Activated CD4-positive, alpha-beta T cell treated with anti-CD3 and anti-CD28 coated beads, Interleukin-2, Interleukin-4, amounts not matched to agents 100 ng/mL and 50 ng/mL, durations not matched to agents 16 hours and 8 hours (primary cell): Measurements from ENCODE around the gene TMA7B.
A peak's percentile ranks its signal among the peaks of the same experiment; 100 is the strongest.

Experiments
- DNase-seq: peaks from one replicate; pipeline ENCODE4 v3.0.0-alpha.2; 2020; ENCODE audit warnings: low spot score

The TMA7B gene

DNA sequence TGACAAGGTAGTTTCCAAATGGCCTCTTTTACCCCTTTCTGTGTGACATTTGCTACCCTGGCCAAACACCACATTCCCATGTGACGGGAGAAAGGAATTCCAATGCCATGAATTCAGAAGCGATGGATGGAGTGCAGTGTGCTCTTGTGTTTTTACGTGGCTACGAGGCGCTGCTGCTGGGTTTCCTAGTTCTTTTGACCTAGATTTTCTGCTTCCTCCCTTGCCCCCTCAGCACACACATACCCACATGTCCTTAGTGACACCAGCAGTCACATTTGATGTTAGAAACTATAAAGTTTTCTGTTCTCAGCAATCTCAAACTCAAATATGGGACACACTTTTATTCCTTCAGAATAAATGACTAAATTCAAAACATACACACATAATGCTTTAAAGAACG, 7.8 kb upstream of the TMA7B start:
- DNase-seq = no peak

DNA sequence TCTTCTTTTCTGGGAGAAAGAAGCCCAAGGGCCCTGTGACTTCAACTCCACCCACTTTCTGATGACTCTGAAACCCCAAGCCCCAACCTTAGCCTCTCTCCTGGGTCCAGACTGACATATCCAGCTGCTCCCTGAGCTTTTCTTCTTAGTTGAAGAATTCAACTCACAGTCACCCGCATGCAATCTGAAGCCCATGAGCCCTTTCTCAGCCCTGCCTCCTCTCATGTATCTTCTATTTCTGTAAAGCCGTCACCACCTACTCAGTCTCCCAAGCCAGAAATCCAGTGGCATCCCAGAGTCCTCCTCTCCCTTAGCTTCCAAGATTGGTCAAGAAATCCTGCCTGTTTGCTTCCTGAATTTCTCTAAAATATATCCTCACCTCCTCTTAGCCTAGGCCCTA, 7.1 kb upstream of the TMA7B start:
- no peak for DNase-seq

DNA sequence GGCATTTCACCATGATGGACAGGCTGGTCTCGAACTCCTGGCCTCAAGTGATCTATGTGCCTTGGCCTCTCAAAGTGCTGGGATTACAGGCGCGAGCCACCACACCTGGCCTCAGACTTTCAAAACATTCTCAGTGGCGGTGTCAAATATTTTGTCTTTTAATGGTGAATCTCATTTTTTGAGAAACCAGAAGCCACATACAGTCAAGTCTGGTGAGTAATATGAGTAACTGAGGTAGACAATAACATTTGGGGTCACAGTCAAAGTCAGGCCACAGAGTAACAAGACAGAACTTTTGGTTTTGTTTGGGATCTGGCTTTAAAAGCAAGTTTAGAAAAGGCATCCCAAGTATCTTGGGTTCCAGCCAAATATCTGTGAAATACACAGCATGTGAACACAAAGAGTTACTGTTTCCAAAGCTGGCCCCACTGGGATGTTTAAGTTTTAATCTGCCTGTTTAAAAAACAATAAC, 5.6 kb upstream of the TMA7B start:
- DNase-seq = no peak

DNA sequence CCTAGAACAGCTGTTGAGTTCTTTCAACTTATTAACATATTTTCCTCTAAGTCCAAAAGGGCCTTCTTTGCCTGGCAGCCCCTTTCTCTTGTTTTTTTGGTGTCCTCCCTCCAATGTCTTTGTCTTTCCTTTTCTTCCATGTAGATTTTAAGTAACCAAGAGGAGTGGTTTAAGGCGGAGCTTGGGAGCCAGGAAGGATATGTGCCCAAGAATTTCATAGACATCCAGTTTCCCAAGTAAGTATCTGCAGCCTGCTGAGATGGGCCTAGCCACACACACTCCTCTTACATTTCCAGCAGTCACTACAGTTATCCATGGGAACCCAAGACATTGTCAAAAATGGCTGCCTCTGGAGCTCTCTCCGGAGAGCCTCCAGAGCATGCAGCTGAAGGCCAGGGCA, 4.5 kb upstream of the TMA7B start:
- DNase-seq = no peak

DNA sequence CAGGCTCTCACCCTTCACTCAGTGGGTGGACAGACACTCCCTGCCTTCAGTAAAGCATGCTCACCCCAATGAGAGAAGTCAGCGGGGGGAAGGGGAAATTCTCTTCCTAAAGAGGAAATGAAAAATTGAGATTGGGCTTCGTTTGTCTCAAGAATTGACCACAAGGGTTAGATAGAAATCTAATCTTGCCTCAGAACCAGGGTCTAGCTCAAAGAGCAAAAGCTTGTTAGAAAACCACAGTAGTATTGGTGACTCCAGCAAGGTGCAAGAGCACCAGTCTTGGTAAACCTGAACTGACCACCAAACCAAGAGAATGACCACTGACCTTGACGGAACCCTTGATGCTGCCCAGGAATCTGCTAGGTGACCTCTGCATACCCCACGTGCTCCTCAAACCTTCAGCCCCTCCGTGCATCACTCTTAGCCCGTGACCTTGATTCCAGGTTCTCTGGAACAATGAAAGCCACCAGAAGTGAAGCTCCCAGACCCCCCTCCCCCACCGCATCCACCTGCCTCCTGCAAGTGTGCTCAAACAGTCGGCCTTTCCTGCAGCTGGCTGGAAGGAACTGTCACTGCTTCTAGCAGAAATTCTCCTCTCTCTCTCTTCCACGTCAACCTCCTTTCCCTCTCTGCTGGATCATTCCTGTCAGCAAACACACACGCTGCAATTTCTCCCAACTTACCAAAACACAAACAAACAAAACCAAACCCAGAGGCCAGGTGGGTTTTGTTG, 3.1 kb upstream of the TMA7B start:
- DNase-seq = peak; percentile 22

DNA sequence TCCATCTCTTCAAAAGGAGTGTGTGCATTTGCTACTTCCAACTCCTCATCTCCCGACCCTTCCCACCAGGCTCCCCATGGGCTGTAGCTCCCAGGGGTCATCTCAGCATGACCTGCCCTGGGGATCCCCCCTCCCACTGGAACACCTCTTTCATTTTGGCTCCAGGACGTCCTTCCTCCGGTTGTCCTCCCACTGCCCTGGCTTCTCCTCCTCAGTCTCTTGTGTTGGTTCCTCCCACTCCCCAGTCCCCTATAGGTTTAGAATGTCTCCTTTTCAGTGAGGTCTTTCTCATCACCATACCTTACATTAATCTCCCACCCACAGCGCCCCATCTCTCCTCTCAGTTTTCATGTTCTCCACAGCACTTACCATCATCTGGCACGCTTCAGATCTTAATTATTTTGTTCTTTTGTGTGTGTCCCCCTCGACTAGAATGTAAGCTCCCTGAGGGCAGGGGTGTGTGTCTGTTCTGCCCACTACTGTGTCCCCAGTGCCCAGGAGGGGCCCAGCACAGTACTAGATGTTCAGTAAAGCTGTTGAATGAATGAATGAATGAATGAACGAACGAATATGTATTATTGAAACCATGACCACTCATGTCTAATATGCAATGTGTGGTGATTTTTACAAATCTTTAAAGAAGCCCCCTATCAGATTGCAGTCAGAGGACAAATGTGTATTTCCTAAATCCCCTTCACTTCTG, 2.0 kb upstream of the TMA7B start:
- no peak for DNase-seq

DNA sequence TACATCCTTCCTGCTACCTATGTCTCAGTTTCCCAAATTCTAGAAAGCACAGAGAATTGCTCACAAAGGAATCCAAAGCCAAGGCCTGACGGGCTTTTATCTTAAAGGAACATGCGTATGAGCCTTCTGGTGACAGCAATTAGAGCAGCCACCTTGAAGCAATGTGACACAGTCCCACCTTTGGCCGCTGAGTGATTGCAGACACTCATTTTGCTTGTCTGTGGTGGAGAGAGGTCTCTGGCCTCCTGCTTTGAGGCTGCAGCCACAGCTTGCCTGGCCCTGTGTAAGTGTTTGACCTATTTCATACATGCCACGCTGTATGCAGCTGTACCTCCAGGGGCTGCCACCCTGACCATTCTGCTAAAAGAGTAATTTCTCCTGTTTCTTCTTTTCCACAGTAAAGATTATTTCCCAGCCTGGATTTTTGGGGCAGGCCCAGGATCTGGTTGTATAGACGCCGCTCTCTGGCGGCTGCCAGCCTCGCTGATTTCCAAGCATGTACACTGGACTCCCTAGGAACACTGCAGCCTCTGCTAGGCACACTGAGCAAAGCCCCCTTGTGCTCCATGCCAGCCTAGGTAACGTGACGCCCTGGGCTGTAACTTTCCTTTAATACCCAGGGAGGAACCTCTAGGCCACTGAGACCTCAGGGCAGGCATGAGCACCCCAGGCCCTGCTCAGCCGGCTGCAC, 1.1 kb upstream of the TMA7B start:
- DNase-seq = no peak

DNA sequence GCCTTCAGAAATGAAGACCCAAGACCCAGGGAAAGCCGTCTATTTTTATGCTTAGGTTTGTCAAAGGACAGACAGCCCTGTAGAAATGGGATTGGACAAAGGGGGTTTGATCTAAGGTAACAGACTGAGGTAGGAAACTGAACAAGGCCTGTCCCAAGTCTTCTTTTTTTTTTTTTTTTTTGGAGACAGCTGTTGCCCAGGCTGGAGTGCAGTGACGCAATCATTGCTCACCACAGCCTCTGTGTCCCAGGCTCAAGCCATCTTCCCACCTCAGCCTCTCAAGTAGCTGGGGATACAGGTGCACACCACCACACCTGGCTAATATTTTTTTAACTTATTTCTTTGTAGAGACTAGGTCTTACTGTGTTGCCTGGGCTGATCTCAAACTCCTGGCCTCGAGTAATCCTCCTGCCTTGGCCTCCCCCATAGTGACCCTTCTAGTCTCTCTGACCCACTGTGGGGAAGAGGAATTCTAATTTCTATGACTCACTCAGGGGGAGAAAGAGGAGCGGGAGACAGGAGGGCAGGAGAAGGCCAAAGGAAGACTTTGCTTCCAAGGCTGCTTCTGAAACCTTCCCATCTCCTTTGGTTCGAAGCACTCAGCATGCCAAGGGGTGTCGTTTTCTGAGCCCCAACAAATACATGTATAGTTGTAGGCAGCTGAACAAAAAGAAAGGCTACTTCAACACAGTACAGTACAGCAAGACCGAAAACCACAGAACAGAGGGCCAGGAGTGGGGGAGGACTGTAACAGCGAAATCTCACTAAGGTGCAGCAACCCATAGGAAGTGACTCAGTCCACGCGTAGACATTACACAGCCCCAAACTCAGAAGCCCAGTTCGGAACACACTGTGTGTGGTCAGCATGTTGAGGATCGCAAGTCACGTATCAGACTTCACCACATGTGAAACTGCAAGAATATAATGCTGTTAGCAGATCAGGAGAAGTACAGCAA, 872 bp downstream of the TMA7B start:
- peak; percentile 94 for DNase-seq

DNA sequence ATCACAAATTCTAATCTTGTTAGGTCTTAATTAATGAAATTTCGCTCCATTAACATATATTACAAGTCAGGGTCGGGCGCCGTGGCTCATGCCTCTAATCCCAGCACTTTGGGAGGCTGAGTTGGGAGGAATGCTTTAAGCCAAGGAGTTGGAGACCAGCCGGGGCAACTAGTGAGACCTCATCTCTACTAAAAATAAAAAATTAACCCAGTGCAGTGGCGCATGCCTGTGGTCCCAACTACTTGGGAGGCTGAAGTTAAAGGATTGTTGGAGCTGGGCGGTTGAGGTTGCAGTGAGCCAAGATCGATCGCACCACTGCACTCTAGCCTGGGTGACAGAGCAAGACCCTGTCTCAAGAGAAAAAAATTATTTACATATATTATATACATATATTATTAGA, 1.9 kb downstream of the TMA7B start:
- no peak for DNase-seq

DNA sequence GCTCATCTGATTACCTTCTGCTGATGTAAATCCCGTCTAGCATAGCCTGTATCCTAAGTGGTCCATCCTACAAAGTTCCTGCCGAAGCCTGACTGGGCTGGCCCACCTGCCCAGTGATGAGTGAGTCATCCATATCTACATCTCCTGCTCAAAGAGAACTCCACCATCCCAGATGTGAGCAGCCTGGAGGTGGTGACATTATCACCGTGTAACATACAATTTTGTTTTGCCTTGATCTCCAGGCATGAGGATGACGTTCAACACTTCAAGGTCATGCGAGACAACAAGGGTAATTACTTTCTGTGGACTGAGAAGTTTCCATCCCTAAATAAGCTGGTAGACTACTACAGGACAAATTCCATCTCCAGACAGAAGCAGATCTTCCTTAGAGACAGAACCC, 5.6 kb downstream of the TMA7B start:
- no peak for DNase-seq

DNA sequence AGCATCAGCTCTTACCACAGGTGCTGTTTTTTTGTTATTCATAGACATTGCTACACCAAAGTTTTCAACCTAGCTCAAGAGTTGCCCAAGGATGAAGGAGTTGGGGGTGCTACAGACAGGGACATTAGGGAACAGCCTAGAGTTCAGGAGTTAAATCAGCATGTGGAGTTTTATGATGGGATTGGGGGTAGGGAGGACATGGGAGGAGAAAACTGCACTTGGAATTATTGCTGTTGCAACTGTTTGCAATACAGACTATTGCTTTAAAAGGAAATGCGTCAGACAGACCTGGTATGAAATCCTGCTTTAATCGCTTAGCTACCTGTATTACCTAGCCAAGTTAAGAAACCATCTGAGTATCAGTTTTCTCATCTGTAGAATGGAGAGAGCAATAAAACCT, 6.3 kb downstream of the TMA7B start:
- no peak for DNase-seq

DNA sequence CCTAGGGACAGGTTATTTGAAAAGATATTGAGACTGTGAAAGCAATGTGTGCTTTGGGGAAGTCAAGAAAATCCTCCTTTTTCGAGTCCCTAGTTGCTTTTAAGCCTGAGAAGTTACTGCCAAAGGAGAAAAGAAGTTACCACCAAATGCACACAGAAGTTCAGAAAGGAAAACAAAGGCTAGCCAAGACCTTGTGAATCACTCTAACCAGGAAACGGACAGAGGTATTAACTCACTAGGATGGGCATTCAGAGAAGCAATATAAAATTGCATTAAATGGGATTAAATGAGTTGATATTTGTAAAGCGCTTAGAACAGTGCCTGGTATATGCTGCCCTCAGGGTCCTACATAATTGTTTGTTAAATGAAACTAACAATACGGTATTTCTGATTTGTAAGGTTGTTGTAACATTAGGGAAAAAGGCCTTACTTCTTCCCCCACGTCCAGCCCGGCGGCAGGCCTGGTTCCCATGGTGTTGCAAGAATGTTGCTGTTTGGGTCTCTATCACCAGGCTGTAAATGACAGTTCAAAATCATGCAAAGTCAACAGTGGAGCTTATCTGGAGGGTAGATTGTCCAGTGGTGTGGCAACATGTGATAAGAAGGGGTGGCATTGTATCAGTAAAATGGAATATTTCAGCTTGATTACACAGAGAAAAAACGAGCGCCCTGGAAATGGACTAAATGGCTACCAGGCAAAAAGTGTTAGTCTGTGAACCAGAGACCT, 7.1 kb downstream of the TMA7B start:
- DNase-seq = no peak

DNA sequence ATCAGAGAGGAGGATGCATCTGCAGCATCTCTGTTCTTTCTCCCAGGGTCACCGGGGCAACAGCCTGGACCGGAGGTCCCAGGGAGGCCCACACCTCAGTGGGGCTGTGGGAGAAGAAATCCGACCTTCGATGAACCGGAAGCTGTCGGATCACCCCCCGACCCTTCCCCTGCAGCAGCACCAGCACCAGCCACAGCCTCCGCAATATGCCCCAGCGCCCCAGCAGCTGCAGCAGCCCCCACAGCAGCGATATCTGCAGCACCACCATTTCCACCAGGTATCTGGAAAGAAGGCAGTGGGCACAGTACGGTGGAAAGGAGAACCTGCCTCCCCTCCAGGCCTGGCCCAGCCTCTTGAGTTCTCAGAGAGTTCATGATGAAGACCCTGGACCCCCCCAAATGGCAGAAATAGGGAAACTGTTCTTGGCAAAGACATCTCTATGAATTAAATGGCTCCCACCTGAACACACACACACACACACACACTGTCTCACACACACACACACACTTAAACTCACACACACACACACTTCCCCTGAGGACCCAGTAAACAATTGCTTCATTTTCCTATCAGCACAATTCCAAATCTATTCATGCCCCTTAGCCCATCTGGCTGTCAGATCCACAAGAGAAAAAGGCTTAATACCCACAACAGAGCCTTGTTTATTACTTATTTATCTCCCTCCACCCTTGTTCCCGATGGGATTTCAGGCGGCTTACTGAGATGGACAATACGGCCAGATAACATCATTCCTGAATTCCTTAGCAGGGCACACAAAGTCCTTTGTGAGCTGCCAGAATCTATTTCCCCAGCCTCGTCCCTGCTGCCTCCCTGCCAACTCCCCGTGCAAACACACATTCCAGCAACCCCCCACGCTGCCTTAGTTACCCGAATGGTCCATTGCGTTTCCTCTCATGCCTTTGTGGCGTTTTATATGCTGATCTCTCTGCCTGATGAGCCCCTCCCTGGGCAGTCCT, 8.1 kb downstream of the TMA7B start:
- no peak for DNase-seq

DNA sequence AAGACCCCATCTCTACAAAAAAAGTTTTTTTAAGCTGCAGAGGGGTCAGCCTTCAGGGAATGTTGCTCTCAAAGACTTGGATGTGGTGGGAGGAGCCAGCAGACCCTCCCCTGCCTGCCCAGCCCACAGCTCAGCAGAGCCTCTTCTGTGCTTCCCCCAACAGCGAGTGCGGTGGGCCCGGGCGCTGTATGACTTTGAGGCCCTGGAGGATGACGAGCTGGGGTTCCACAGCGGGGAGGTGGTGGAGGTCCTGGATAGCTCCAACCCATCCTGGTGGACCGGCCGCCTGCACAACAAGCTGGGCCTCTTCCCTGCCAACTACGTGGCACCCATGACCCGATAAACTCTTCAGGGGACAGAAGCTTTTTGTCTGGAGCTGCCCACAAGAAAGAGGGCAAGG, 10.5 kb downstream of the TMA7B start:
- no peak for DNase-seq

DNA sequence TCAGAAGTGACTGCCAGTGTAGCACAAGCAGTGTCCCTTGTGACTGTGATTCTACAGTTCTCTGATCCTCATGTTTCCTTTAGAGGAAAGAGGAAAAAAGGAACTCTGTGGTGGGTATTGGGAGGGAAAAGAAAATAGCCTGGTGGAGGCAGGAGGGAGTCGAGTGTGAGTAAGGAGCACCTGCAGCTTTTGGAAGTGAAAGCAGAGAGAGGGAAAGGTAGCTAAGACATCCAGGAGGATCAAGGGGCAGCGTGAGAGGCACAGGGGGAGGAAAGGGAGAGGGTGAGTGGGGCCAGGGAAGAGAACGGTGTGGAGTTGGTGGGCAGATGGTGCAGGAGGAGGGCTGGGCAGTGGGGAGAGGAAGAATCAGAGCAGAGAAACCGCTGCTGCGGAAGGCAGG, 12.4 kb downstream of the TMA7B start:
- DNase-seq = no peak

DNA sequence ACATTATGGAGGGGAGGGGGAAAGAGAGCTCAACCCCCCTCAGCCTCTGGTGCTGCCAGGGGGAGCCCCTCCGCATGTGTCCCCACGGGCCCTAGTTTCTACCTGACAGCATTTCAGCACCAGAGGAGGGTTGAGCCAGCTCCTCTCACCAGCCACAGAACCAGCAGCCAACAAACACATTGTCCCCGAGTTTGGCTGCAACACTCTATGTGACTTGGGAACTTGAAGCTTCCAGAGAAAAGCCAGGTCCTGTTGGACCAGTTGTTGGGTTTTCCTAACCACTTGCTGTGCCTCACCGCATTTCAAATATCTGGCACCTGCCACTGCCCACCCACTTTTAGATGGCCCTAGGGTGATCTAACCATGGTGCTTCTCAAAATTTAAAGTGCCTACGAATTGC, 13.5 kb downstream of the TMA7B start:
- no peak for DNase-seq

DNA sequence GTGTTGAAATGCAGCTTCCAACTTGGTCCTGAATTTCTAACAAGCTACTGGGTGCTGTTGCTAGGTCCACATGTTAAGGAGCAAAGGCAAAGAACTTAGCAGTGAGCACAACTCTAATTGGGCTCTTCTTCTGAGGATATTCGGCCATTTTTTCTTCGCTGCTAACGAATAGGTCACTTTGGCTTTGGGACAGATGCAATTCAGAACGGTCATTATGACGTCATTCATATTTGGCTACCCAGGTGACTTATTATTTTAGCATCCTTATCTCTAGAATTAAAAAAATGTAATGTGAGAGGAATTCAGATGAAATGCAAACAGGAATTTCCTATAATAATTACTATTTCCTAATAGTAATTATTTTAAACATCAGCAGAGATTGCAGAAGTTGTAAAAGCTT, 13.9 kb downstream of the TMA7B start:
- DNase-seq = no peak

DNA sequence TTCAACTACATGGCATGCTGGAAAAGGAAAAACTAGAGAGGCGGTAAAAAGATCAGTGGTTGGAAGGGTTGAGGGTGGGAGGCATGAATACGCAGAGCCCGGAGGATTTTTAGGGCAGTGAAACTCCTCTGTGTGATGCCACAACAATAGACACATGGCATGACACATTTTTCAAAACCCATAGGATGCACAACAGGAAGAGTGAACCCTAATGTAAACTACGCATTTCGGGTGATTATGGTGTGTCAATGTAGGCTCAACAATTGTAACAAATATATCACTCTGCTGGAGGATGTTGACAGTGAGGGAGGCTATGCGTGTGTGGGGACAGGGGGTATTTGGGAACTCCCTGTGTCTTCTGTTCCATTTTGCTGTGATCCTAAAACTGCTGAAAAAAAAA, 18.9 kb downstream of the TMA7B start:
- no peak for DNase-seq

DNA sequence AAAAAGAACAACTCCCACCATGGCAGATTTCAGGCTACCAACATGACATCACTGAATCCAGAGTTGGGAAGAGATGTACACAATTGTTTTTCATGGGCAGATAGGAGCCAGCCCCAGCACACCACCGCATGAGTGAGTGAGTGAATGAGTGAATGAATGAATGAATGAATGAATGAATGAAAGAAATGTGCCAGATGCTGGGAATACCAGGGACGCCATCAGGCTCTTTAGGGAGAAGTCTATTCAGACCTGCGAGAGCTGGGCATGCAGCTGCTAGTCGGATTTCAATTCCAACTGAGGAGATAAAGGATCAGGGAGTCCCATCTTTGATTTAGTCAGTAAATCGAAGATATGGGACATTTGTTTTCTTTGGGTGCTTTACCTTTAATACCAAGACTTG, 19.3 kb downstream of the TMA7B start:
- no peak for DNase-seq

DNA sequence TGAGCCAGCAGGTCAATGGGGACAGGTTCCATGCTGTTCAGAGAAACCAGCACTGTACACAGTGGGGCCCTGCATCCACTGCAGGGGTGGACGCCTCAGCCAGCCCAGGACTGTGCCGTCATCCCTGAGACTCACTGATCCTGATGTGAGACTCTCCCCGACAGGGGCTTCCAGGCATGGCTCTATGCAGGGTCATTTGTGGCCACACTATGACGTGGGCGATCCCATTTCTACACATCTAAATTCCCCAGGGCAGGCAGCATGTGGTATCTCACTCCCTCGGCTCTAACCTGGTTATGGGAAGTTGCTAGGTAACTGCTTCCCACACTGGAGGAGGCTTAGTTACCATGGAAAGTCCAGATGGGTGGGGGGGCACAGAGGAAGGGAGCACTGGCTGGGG, 20.4 kb downstream of the TMA7B start:
- no peak for DNase-seq
